ENCODE data around the gene RHOV. TPM values are rescaled to one million over a fixed set of nuclear protein-coding genes. Genes with fewer than 3 reads are reported as not detected.

Gene RHOV
- total and polyA plus RNA-seq, 12 donors, result 0.11 to 0.34 (median 0.15) TPM; not detected in 8

GRCh38 chr15:40853241-40853890, 20.7 kb downstream of the RHOV start:
- Histone ChIP-seq H3K36me3 (replicated peaks in 1 of 2) (no peaks in the 10 kb centered on the region), H3K27me3 (no peaks in the 10 kb centered on the region), H3K4me1 (replicated peaks in 1 of 2) (peaks cover 0 to 5% of the 10 kb centered on the region in 2 donors), H3K9me3 (replicated peaks in 1 of 3) (no peaks in the 10 kb centered on the region), H3K4me3 (no peak overlapping the region), H3K27ac (no peak overlapping the region)
- DNase-seq, result no peak
- intact Hi-C loops (cut with DNase I), result no loop called here
- TF ChIP-seq CTCF (IDR thresholded peaks at IDR 0.05) (no peak), POLR2A (IDR thresholded peaks at IDR 0.05) (no peak)
- 85 to 89% (median 87%) methylated on average over 9 to 16 of the region's 16 CpGs for WGBS, 4 donors

- no peaks in the 10 kb centered on the region for H3K36me3 ChIP-seq (replicated peaks in 1 of 2)
- H3K9me3 ChIP-seq (replicated peaks in 1 of 3), result no peaks in the 10 kb centered on the region
- H3K27ac ChIP-seq, result no peak overlapping the region
- no peaks in the 10 kb centered on the region for H3K27me3 ChIP-seq
- 87 to 97% (median 92%) methylated on average over 5 of the region's 5 CpGs for WGBS, 4 donors
- intact Hi-C loops (cut with DNase I), result no loop called here
- TF ChIP-seq CTCF (IDR thresholded peaks at IDR 0.05) (no peak), POLR2A (IDR thresholded peaks at IDR 0.05) (no peak)
- no peak overlapping the region for H3K4me3 ChIP-seq
- peaks cover 0 to 4% of the 10 kb centered on the region in 2 donors for H3K4me1 ChIP-seq (replicated peaks in 1 of 2)
- DNase-seq, result no peak
These were observed 21.5 kb downstream of the RHOV start for GRCh38 chr15:40852529-40852928.

- Histone ChIP-seq H3K4me3 (no peak overlapping the region), H3K27me3 (peaks cover 4% of the 10 kb centered on the region), H3K9me3 (replicated peaks in 1 of 3) (no peaks in the 10 kb centered on the region), H3K27ac (no peak overlapping the region), H3K36me3 (replicated peaks in 1 of 2) (no peaks in the 10 kb centered on the region), H3K4me1 (replicated peaks in 1 of 2) (no peaks in the 10 kb centered on the region)
- TF ChIP-seq CTCF (IDR thresholded peaks at IDR 0.05) (no peak), POLR2A (IDR thresholded peaks at IDR 0.05) (no peak)
- 81 to 90% (median 85%) methylated on average over 8 of the region's 8 CpGs for whole genome bisulfite sequencing, 4 donors
- no peak for DNase-seq
- intact Hi-C loops (cut with DNase I), result no loop called here
These were observed 23.4 kb downstream of the RHOV start for GRCh38 chr15:40850576-40851112.

- peaks cover 7 to 15% of the 10 kb centered on the region in 2 donors for H3K4me1 ChIP-seq (replicated peaks in 1 of 2)
- WGBS, 4 donors, result 71 to 80% (median 75%) methylated on average over 7 of the region's 7 CpGs
- H3K4me3 ChIP-seq, result no peak overlapping the region
- intact Hi-C loops (cut with DNase I), result no loop called here
- H3K36me3 ChIP-seq (replicated peaks in 1 of 2), result no peaks in the 10 kb centered on the region
- H3K27me3 ChIP-seq, result peaks cover 27% of the 10 kb centered on the region
- peak overlapping the region in 1 of 5 donors; percentile 61 for H3K27ac ChIP-seq
- TF ChIP-seq POLR2A (IDR thresholded peaks at IDR 0.05) (no peak), CTCF (IDR thresholded peaks at IDR 0.05) (no peak)
- H3K9me3 ChIP-seq (replicated peaks in 1 of 3), result no peaks in the 10 kb centered on the region
- peak in 6 of 7 donors; percentile 20 to 56 (median 35) for DNase-seq
These were observed 26.6 kb downstream of the RHOV start for GRCh38 chr15:40847223-40847961.
